GM19468 (cell line): ENCODE measurements around the gene GPR148.

Experiments
- ATAC-seq: cut with Tn5 transposase; IDR thresholded peaks from one replicate; pipeline ENCODE4 v1.9.1; 2021; ENCODE audit warnings: mild to moderate bottlenecking, moderate library complexity, moderate number of reproducible peaks; ENCODE audit not compliant: unreplicated experiment; ENCODE audit errors: extremely low read depth

Gene GPR148

GRCh38 chr2:130766711-130767407 lies 38.0 kb downstream of the GPR148 start:
- no peak for ATAC-seq

- no peak for ATAC-seq
Measured at GRCh38 chr2:130767408-130767775, 38.5 kb downstream of the GPR148 start.

GRCh38 chr2:130768191-130768855 lies 39.5 kb downstream of the GPR148 start:
- no peak for ATAC-seq

- ATAC-seq: no peak
Measured at GRCh38 chr2:130769343-130769907, 40.6 kb downstream of the GPR148 start.

- no peak for ATAC-seq
Measured at GRCh38 chr2:130776550-130776949, 47.7 kb downstream of the GPR148 start.

GRCh38 chr2:130778781-130779180 lies 49.9 kb downstream of the GPR148 start:
- ATAC-seq: no peak
